Large intestine (tissue), 3 donors: Measurements from ENCODE around the gene VGLL1. TPM values are rescaled to one million over a fixed set of nuclear protein-coding genes. Genes with fewer than 3 reads are reported as not detected.

ENCODE experiments used
- DNase-seq, 2 donors: peaks; one replicate each; pipeline versions ENCODE4 v3.0.0 to v3.0.0-alpha.2; 2013
- H3K27ac ChIP-seq: one replicate; pipeline ENCODE4 v1.5.1; 2013; ENCODE audit warnings: low read length
- H3K27me3 ChIP-seq: 2 replicates; pipeline ENCODE4 v1.6.1; 2013; ENCODE audit warnings: low read length; ENCODE audit not compliant: control insufficient read depth, insufficient read depth
- H3K36me3 ChIP-seq: 2 replicates; pipeline ENCODE4 v1.6.1; 2013; ENCODE audit warnings: low read length; ENCODE audit not compliant: control insufficient read depth, insufficient read depth
- H3K4me1 ChIP-seq: one replicate; pipeline ENCODE4 v1.6.1; 2013; ENCODE audit warnings: low read length; ENCODE audit not compliant: control insufficient read depth, insufficient read depth
- H3K4me3 ChIP-seq: one replicate; pipeline ENCODE4 v1.5.1; 2013; ENCODE audit warnings: low read length
- H3K9me3 ChIP-seq: one replicate; pipeline ENCODE4 v1.6.1; 2013; ENCODE audit warnings: mild to moderate bottlenecking, low read depth, low read length, moderate library complexity; ENCODE audit not compliant: control insufficient read depth
- WGBS: methylation state at CpG from one replicate; pipeline ENCODE4 v1.1.5; 2013; ENCODE audit warnings: low lambda C conversion rate; ENCODE audit not compliant: insufficient coverage; 5-methylcytosine and 5-hydroxymethylcytosine counted together
- polyA plus RNA-seq: library from polyadenylated mRNA; unstranded; fragments of 120-200 nt; gene quantifications from one replicate; pipeline ENCODE4 v1.2.1, GENCODE V29; 2013

Gene VGLL1
- polyA plus RNA-seq, 1 donor: not detected

DNA sequence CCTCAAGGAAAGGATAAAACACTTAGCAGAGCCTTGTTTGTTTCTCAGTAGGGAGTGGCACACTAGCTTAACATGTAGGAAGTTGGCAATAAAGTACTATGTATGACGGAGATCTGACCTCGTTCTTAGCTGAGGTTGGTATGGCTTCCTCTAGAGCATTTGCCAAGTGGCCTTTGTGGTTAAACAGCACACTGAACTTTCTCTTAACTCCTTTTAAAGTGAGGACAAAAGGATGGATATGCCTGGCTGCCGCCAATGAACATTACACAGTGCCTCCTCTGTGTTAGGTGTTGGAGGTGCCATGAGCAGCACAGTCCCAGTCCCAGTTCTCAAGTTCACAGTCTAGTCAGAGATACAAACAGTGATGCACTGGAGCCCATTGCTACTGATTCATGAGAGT is 54.4 kb downstream of the VGLL1 start:
- H3K27ac ChIP-seq: no peak overlapping the region
- no peaks in the 10 kb centered on the region for H3K9me3 ChIP-seq
- WGBS: no CpG with 5 or more reads among the region's 3 CpGs
- no peaks in the 10 kb centered on the region for H3K27me3 ChIP-seq
- no peaks in the 10 kb centered on the region for H3K4me1 ChIP-seq
- no peak overlapping the region for H3K4me3 ChIP-seq
- no peaks in the 10 kb centered on the region for H3K36me3 ChIP-seq
- DNase-seq: no peak

DNA sequence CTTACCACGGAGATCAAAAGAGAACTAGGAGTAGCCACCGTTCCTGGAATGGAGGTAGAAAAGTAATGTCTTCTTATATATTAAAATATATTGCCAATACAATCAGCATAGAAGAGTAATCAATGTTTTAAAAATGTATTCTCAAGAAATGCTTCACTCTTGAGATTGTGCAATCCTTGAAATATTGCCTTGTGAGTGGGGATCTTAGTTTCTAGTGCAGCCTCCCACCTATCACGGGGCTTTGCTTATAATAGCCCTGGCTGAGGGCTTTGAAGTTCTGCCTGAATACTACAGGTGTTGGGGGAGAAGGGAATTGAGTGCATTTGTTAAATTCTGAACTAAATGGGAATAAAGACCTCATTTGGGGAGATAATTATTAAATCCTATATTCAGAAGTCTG is 55.5 kb downstream of the VGLL1 start:
- DNase-seq: no peak
- H3K4me1 ChIP-seq: no peaks in the 10 kb centered on the region
- no CpG with 5 or more reads among the region's 3 CpGs for WGBS
- H3K4me3 ChIP-seq: no peak overlapping the region
- no peaks in the 10 kb centered on the region for H3K27me3 ChIP-seq
- H3K36me3 ChIP-seq: no peaks in the 10 kb centered on the region
- no peak overlapping the region for H3K27ac ChIP-seq
- no peaks in the 10 kb centered on the region for H3K9me3 ChIP-seq

DNA sequence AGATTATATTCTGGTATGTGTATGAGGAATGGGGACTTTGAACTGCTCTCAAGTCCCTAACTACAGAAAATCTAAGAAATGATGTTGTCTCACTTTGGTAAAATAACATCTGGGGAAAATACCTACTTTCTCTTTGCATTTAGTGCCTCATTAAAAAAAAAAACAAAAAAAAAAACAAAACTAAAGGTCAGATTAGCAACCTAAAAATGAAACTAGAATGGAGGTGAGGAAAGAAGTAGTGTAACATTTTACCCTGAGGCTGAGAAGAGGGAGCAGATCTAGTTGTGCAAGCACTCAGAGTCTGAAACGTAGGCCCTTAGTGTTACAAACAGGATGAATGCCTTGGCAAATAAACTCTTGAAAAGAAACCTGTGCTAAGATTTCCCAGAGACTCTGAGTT is 56.0 kb downstream of the VGLL1 start:
- no peak for DNase-seq
- H3K4me3 ChIP-seq: no peak overlapping the region
- H3K36me3 ChIP-seq: no peaks in the 10 kb centered on the region
- H3K27me3 ChIP-seq: no peaks in the 10 kb centered on the region
- H3K27ac ChIP-seq: no peak overlapping the region
- no peaks in the 10 kb centered on the region for H3K9me3 ChIP-seq
- WGBS: no CpG with 5 or more reads among the region's 1 CpG
- H3K4me1 ChIP-seq: no peaks in the 10 kb centered on the region

DNA sequence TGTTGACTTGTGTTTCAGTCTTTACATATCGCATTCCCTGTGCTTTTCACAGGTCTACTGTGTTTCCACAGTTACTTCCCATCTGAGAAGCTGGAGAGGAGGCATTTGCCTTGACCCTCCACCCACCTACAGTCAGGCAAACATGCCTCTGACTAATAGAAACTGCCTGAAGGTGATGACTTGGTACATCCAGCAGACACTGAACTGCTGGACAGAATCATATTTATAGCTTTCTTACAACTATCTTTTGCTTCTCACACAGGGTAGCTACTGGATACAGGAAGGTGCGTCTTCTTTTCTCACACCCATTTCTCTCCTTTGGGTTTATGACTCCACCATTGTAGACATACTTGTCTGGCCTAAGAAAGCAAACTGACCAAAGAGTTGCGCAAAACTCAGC is 58.0 kb downstream of the VGLL1 start:
- no peaks in the 10 kb centered on the region for H3K9me3 ChIP-seq
- no peaks in the 10 kb centered on the region for H3K4me1 ChIP-seq
- no peaks in the 10 kb centered on the region for H3K27me3 ChIP-seq
- no peak overlapping the region for H3K4me3 ChIP-seq
- no peaks in the 10 kb centered on the region for H3K36me3 ChIP-seq
- no peak overlapping the region for H3K27ac ChIP-seq
- no peak for DNase-seq
- 100% methylated on average over 1 of the region's 3 CpGs for WGBS

DNA sequence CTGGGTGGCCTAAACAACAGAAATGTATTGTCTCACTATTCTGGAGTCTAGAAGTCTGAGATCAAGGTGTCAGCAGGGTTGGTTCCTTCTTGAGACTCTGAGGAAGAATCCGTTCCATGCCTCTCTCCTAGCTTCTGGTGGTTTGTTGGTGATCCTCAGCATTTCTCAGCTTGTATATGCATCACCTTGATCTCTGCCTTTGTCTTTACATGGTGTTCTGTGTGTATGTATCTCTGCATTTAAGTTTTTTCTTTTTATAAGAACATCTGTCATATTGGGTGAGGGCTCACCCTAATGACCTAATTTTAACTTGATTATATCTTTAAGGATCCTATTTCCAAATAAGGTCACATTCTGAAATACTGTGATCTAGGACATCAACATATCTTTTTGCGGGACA is 65.3 kb downstream of the VGLL1 start:
- no peak for DNase-seq
- H3K36me3 ChIP-seq: no peaks in the 10 kb centered on the region
- H3K9me3 ChIP-seq: no peaks in the 10 kb centered on the region
- H3K27ac ChIP-seq: no peak overlapping the region
- no peaks in the 10 kb centered on the region for H3K27me3 ChIP-seq
- H3K4me1 ChIP-seq: no peaks in the 10 kb centered on the region
- H3K4me3 ChIP-seq: no peak overlapping the region
- no CpG with 5 or more reads among the region's 2 CpGs for WGBS

DNA sequence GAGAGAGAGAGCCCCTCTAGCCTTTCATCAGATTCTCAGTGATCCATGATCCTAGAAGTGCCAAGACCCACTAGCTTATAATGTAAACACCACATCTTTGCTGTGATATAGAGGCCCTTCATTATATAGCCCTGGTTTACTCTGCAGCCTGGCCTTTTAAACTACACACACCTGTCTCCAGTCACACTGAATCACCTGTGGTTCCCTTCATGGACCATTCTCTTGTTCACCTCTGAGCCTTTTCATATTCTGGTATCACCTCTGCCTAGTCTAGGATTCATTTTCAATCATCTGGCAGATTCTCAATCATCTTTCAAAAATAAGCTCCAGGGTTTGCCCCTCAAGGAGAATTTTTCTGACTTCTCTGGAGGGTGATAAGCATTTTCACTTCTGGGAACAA is 65.9 kb downstream of the VGLL1 start:
- no peak for DNase-seq

DNA sequence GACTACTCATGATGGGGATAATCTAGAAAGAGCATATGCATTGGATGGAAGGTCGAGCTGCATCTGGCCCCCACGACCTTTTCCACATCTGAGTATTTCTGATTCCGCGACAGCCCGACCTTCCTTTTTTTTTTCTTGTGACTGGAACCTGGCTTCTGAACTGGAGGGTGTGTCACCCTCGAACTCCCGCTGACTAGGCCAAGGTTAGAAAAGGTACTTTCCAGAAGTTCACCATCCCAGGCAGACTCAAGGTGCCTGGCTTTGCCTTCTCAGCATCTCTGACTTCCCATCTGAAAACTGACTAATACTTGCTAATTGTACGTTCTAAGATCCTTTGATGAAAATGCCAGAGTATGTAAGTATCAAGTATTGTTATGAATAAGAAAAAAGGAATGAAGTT is 66.6 kb downstream of the VGLL1 start:
- no peak for DNase-seq
- Histone ChIP-seq H3K9me3 (no peaks in the 10 kb centered on the region), H3K27ac (no peak overlapping the region), H3K27me3 (no peaks in the 10 kb centered on the region), H3K4me1 (no peaks in the 10 kb centered on the region), H3K36me3 (no peaks in the 10 kb centered on the region), H3K4me3 (no peak overlapping the region)
- WGBS: no CpG with 5 or more reads among the region's 8 CpGs

More for the DNA sequence above, 65.9 kb downstream of the VGLL1 start:
- no peaks in the 10 kb centered on the region for H3K9me3 ChIP-seq
- H3K4me1 ChIP-seq: no peaks in the 10 kb centered on the region
- H3K4me3 ChIP-seq: no peak overlapping the region
- H3K27me3 ChIP-seq: no peaks in the 10 kb centered on the region
- no peaks in the 10 kb centered on the region for H3K36me3 ChIP-seq
- H3K27ac ChIP-seq: no peak overlapping the region

DNA sequence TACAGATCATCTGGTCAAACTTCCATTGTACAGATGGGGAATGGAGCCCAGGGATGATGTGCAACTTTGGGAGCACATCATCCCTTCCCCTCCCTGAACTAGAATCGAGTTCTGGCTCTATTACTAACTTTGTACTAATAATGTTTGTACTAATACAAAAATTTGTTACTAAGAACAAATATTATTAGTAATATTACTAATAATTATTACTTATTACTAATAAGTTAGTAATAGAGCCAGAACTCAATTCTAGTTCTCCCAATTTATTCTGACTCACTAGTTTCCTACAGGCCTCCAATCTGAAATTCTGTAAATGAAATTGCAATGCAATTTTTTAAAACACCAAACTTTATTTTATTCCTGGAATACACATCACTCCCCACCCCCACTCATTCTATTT is 68.0 kb downstream of the VGLL1 start:
- Histone ChIP-seq H3K4me1 (no peaks in the 10 kb centered on the region), H3K4me3 (no peak overlapping the region), H3K36me3 (no peaks in the 10 kb centered on the region), H3K27ac (no peak overlapping the region), H3K9me3 (no peaks in the 10 kb centered on the region), H3K27me3 (no peaks in the 10 kb centered on the region)
- no peak for DNase-seq
- no CpG with 5 or more reads among the region's 1 CpG for WGBS

Other genes with a start within 250 kb of the VGLL1 start
- gene ADGRG4, start 231.3 kb upstream of the VGLL1 start, polyA plus RNA-seq: 7.9 TPM
- 0.03 TPM for gene BRS3, start 44.3 kb upstream of the VGLL1 start, polyA plus RNA-seq
- 59.1 TPM for gene HTATSF1, start 34.6 kb upstream of the VGLL1 start, polyA plus RNA-seq
- 0.81 TPM for gene CD40LG, start 115.9 kb downstream of the VGLL1 start, polyA plus RNA-seq
- 8.7 TPM for gene ARHGEF6, start 248.7 kb downstream of the VGLL1 start, polyA plus RNA-seq